HL-60 (cell line): ENCODE results near the gene CRYBB1.

Source experiments
- DNase-seq, 2 experiments: peaks; one replicate each; pipeline ENCODE4 v3.0.0-alpha.2; 2010 to 2020; ENCODE audit warnings: low read depth in 1 of 2, low spot score in 1 of 2
- H3K27ac ChIP-seq: fragments of 250-450 bp; sonication (Bioruptor Pico); replicated peaks from 2 replicates; pipeline ENCODE4 v1.5.1; 2020; ENCODE audit warnings: mild to moderate bottlenecking, moderate library complexity
- H3K27me3 ChIP-seq: fragments of 250-450 bp; sonication (Bioruptor Pico); 2 replicates; pipeline ENCODE4 v1.5.1; 2021; ENCODE audit warnings: mild to moderate bottlenecking, moderate library complexity; ENCODE audit not compliant: insufficient read depth, poor library complexity, severe bottlenecking
- H3K4me3 ChIP-seq: replicated peaks from 2 replicates; pipeline ENCODE4 v1.5.1; 2011; ENCODE audit warnings: mild to moderate bottlenecking, control low read depth, low read length; ENCODE audit not compliant: insufficient read depth
- CTCF ChIP-seq: IDR thresholded peaks from one replicate; pipeline ENCODE4 v1.5.1; 2011; ENCODE audit warnings: low read length, control low read depth, inconsistent platforms; ENCODE audit not compliant: insufficient read depth
- GABPA ChIP-seq: IDR thresholded peaks from 2 replicates; pipeline ENCODE4 v1.6.1; 2012; ENCODE audit warnings: low read depth
- POLR2AphosphoS5 ChIP-seq: IDR thresholded peaks from 2 replicates; pipeline ENCODE4 v1.6.1; 2012; ENCODE audit warnings: low read depth
- REST ChIP-seq: IDR thresholded peaks from 2 replicates; pipeline ENCODE4 v1.6.1; 2012; ENCODE audit warnings: low read depth; ENCODE audit not compliant: insufficient replicate concordance
- SPI1 ChIP-seq: IDR thresholded peaks from 2 replicates; pipeline ENCODE4 v1.6.1; 2012; ENCODE audit warnings: low read depth, mild to moderate bottlenecking, borderline replicate concordance

CRYBB1 gene

GRCh38 chr22:26620197-26620596 is 2.4 kb upstream of the CRYBB1 start:
- no peak overlapping the region for H3K27ac ChIP-seq
- DNase-seq: no peak
- no peak overlapping the region for H3K4me3 ChIP-seq
- no peaks in the 10 kb centered on the region for H3K27me3 ChIP-seq
- TF ChIP-seq REST (no peak), SPI1 (no peak), CTCF (no peak), POLR2AphosphoS5 (no peak), GABPA (no peak)

GRCh38 chr22:26619510-26619909 is 1.7 kb upstream of the CRYBB1 start:
- no peak overlapping the region for H3K27ac ChIP-seq

GRCh38 chr22:26618455-26618854 is 628 bp upstream of the CRYBB1 start:
- Histone ChIP-seq H3K27me3 (no peaks in the 10 kb centered on the region), H3K27ac (peak overlapping the region; percentile 87), H3K4me3 (no peak overlapping the region)
- DNase-seq: no peak
- TF ChIP-seq GABPA: no peak
- TF ChIP-seq REST: no peak
- no peak for TF ChIP-seq POLR2AphosphoS5
- no peak for TF ChIP-seq SPI1
- TF ChIP-seq CTCF: no peak

More at GRCh38 chr22:26619510-26619909, 1.7 kb upstream of the CRYBB1 start:
- Histone ChIP-seq H3K27me3 (no peaks in the 10 kb centered on the region), H3K4me3 (no peak overlapping the region)
- DNase-seq: no peak
- no peak for TF ChIP-seq GABPA

- TF ChIP-seq CTCF: no peak
- no peak for TF ChIP-seq SPI1
- TF ChIP-seq GABPA: no peak
- TF ChIP-seq POLR2AphosphoS5: no peak
- DNase-seq: no peak
- no peak overlapping the region for H3K27ac ChIP-seq
- H3K4me3 ChIP-seq: no peak overlapping the region
- H3K27me3 ChIP-seq: no peaks in the 10 kb centered on the region
Observed at GRCh38 chr22:26616650-26617049, 1.2 kb downstream of the CRYBB1 start.
